GM19455 (cell line): ENCODE data around the gene CERS4.
"Not testable (repeated sequence)": the region's sequence is repeated elsewhere in the genome, so short reads cannot be mapped to it uniquely, and the experiment has no call there.

Experiments
- ATAC-seq: cut with Tn5 transposase; IDR thresholded peaks from one replicate; pipeline ENCODE4 v1.9.1; 2021; ENCODE audit not compliant: unreplicated experiment

The CERS4 gene

DNA sequence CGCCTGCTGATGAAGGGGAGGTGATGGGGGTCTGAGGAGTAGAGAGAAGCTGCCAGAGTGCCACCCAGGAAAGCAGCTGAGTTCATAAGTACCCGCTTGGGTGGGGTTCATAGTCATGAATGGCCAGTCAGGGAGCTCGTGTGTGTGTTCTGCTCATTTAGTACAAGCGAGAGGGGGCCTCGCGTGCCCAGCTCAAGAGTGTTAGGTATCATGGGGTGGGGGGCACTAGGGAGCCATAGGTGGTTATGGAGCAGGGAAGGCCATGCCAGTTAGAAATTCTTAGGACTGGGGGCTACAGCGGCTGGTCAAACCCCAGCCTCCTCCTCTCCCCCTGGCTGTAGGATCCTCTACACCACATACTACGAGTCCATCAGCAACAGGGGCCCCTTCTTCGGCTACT is 52.2 kb downstream of the CERS4 start:
- ATAC-seq: no peak

DNA sequence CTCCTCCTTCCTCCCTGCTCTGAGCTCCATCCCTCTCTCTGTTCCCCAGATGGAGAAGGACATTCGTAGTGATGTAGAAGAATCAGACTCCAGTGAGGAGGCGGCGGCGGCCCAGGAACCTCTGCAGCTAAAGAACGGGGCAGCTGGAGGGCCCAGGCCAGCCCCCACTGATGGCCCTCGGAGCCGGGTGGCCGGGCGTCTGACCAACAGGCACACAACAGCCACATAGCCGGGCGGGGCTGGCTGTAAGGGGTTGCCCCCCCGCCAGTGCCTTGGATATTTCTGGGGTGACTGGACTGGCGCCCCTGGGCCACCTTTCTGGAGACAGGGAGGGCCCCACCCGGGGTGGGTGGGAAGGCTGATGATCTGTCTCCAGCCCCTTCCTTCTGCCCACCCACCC is 52.7 kb downstream of the CERS4 start:
- no peak for ATAC-seq

DNA sequence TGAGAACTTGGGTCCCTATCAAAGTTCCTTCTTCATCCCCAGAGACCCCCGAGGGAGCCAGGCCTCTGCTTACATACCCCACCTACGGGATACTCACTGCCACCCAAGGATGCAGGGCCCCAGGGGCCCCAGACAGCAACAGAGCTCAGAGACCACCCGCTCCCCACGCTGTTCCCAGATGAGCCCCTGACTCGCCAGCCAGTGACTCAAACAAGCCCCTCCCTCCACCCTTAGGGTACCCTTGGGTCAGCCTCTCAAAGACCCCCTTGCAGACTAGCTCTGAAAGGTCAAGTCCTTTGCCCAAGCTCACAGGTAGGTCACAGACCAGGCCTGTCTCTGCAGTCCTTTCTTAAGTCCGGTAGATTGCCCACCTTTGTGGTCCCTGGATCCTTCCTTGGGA is 53.3 kb downstream of the CERS4 start:
- ATAC-seq: no peak

DNA sequence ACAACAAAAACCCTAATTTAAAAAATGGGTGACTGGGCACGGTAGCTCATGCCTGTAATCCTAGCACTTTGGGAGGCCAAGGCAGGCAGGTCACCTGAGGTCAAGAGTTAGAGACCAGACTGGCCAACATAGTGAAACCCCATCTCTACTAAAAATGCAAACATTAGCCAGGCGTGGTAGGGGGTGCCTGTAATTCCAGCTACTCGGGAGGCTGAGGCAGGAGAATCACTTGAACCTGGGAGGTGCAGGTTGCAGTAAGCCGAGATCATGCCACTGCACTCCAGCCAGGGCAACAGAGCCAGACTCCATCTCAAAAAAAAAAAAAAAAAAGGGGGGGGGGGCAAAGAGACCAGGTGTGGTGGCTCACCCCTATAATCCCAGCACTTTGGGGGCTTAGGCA is 55.1 kb downstream of the CERS4 start:
- ATAC-seq: not testable (repeated sequence)

DNA sequence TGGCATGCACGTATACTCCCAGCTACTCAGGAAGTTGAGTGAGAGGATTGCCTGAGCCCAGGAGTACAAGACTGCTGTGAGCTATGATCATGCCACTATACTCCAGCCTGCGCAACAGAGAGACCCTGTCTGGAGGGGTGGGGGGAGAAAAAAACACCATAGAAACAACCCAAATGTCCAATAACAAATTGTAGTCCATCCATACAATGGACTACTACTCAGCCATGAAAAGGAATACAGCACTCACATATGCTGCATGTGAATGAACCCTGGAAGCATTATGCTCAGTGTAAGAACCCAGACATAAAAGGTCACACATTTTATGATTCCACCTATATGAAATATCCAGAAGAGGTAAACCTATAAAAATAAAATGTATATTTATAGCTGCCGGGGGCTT is 56.7 kb downstream of the CERS4 start:
- no peak for ATAC-seq

DNA sequence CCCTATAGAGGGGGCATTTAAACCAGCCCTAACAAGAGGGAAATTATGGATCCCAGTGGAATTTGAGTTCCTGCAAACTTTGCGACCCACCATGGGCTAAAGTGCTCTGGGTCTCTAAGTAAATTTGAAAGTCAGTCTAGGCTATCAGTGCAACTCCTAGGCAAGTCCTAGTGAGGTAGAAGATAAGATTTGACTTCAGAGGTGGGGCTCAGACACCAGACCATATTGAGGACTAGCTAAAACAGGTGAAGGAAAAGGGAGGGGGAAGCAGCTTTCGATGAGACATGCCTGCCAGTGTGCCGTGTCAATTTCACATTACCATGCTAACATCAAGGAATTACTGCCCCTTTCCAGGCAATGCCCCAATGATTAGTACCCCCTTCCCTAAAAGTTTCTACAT is 60.6 kb downstream of the CERS4 start:
- no peak for ATAC-seq

DNA sequence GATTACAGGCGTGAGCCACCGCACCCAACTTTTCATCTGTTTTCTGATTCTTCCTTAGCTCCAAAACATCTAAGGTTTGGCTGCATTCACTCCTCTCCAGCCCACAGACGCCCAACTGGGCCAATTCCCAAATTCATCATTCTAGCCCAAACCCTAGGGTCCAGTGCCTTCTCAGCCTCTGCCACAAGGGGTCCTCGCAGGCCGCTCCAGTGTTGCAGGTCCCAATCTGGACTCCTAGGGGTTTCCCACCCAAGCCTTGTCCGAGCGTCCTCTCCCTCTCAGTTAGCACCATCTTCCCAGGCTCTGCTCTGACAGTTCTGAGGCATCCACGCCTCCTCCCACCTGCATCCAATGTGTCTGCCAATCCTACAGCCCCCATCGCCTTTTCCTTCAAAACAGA is 67.3 kb downstream of the CERS4 start:
- ATAC-seq: not testable (repeated sequence)

DNA sequence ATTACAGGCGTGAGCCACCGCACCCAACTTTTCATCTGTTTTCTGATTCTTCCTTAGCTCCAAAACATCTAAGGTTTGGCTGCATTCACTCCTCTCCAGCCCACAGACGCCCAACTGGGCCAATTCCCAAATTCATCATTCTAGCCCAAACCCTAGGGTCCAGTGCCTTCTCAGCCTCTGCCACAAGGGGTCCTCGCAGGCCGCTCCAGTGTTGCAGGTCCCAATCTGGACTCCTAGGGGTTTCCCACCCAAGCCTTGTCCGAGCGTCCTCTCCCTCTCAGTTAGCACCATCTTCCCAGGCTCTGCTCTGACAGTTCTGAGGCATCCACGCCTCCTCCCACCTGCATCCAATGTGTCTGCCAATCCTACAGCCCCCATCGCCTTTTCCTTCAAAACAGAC is 82.2 kb downstream of the CERS4 start:
- not testable (repeated sequence) for ATAC-seq

DNA sequence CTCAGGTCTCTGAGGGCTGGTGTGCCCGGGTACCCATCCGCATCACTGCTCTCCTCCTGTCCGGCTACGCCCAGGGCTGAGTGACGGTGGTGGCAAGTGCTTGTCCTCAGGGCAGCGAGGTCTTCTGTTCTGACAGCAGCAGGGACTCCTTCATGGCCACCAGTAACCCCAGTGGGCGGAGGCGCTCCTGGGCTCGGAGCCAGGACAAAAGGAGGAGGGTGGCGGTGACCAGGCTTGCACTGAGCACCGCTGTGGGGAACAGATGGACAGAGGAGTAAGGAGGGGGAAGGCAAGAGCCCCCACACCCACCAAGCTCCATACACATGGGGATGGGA is 93.2 kb downstream of the CERS4 start:
- no peak for ATAC-seq

DNA sequence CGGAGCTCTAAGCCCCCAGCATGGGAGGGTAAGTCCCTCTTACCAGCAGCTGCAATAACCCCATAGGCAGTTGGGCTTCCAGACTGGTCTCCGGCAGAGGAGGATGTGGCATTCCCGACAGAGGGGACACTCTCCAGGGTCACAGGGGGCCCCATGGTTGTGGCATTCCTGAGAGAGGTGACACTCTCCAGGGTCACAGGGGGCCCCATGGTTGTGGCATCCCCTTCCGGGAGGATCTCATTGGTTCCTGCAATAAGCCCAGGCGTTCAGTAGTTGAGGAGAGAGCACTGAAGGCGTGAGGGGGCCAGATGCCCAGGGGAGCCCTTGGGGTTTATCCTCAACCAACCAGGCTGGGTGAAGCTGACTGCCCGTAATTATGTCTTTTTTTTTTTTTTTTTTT is 93.6 kb downstream of the CERS4 start:
- no peak for ATAC-seq

DNA sequence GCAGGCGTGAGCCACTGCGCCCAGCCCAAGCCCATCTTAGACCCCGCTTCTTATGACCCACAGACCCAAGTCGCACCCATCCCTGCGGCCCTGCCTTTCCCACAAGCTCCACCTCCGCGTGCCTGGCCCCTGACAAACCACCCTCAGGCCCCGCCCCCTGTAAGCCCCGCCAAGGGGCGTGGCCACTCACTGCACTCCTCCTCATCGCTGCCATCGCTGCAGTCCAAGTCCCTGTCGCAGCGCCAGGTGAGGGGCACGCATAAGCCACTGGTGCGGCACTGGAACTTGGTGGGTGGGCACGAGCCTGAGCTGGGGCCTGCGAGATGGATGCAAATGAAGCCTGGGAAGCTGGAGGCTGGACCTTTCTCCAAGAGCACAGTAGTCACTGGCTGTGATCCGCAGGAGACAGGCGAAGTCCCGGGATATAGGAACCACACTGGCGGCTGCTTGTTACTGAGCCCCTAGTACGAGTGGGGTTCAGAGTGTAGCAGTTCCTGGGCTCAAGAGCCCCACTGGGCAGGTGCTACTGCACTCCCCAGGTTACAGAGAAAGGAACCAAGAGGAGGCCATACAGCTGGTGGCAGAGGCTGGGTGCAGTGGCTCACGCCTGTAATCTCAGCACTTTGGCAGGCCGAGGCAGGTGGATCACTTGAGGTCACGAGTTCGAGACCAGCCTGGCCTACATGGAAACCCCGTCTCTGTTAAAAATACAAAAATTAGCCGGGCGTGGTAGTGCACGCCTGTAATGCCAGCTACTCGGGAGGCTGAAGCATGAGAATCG is 95.9 kb downstream of the CERS4 start:
- no peak for ATAC-seq

DNA sequence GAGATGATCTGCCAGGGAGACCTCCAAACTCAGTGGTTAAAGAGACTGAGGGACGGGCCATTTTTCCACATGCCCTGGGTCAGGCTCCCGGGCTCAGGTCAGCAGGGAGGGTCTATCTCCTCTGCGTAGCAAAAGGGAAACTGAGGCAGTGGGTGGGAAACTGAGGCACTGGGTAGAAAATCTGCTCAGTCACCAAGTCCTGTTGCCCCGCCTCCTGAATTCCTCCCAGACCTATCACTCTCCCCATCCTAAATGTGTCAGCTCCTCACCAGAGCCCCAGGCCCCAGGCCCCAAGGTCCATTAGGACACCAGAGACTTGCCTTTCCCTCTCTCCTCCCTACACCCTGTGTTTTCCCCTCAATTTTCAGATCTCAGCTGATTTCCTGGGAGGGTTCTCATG is 96.6 kb downstream of the CERS4 start:
- ATAC-seq: no peak

DNA sequence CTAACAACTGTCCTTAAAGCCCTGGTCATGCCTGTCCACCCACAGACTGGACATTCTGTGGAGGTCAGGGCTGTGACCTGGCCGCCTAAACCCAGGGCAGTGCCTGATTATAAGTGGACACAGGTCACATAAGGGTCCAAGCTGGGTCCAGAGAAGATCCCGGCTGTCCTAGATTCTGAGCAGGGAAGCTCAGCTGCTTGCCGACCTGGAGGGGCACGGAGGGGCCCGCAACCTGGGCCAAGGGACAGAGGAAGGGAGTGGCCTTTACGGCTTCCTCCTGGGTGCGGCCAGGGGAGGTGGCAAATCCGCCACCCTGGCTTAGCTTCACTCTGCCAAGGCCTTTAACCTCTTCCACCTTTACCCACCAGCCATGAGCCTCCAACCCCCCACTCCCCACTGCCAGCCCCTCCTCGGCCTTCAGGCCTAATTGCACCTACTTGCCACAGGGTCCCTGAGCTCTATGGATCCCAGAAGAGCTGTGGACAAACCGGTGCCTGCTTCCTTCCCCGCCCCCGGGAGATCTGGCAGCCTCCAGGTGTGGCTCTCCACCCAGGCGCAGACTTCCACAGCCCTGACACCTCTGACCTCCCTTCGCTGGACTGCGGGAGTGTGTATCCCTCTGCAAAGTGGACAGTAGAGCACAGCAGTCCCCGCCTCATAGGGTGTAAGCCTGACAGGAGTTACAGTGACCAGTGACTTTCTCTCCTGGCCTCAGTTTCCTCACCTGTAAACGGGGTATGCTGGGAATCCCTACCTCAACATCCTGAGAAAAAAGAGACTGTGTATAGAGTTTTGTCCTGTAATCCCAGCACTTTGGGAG is 97.3 kb downstream of the CERS4 start:
- ATAC-seq: no peak

DNA sequence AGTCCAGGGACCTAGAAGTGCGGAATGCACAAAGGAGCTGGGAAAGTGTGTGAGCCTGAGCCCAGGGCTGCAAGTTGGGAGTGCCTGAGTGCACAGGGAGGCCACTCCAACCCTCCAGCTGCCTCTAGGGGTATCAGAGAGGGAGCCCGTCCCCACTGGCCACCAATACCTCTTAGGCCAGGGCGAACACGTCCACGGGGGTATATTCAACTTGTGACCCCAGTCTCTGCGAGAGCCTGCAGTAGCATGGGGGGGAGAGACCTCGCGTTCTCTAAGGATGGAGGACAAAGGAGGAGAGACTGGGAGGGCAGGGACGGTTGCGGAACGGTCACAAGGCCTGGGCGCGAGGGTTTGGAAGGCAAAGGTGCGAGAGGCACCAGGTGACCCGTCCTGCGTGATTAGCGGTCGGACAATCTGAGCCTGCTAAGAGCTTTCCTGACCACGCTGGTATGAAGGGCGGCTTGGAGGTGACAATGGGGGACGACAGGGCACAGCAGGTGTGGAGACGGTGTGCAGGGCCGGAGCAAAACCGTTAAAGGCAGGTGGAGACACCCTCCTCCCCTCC is 98.3 kb downstream of the CERS4 start:
- ATAC-seq: peak; percentile 13

DNA sequence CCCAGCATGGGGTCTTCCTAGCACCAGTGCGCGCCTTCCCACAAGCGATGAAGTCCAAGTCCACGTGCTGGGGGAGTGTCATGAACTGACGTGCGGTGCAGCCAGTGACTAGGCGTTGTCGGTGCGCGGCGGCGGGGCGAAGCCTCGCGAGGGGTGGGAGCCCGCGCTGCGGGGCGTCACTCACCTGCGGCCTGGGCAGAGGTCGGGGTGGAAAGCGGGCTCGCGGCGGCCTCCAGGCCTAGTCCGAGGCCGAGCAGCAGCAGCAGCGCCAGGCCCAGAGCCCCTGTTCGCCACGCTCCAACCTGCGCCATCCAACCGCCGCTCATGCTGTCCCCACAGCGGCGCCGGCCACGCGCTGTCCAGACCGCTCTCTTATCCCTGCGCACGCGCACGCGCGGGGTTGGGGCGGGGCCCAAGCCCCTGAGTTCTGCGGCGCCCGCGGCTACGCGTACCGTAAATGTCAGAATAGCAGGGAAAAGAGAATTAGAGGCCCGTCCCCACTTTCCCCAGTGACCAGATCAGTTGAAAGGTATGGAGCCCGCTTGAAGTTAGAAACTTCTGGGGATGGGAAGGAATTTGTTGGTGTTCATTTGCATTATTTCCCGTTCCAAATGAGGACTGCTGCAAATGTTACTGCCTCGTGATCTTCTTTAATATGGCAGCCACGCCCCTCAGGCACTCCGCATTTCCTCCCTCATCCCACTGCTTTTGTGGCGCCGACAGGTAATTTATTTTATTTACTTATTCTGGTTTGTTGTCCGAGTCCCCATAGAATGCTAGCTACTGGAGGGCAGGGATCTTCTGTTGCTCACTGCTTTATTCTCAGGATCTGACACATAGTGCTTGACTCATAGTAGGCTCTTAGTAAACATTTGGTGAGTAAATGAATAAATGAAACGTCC is 99.0 kb downstream of the CERS4 start, which contains the start of gene CD320:
Gene CD320, minus strand, starts transcription at position 394 of the 902 bp plus-strand sequence. Its CDS starts 68 bp downstream, at position 326.
- peak; percentile 83 for ATAC-seq

DNA sequence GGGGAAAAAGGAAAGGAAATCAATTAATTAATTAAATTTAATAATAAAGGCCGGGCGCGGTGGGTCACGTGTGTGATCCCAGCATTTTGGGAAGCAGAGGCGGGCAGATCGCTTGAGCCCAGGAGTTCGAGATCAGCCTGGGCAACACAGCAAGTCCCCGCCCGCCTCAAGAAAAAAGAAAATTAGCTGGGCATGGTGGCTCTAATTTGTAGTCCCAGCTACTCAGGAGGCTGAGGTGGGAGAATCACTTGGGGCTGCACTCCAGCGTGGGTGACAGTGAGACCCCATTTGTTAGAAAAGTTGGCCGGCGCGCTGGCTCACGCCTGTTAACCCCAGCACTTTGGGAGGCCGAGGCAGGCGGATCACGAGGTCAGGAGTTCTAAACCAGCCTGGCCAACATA is 99.7 kb downstream of the CERS4 start:
- ATAC-seq: no peak

DNA sequence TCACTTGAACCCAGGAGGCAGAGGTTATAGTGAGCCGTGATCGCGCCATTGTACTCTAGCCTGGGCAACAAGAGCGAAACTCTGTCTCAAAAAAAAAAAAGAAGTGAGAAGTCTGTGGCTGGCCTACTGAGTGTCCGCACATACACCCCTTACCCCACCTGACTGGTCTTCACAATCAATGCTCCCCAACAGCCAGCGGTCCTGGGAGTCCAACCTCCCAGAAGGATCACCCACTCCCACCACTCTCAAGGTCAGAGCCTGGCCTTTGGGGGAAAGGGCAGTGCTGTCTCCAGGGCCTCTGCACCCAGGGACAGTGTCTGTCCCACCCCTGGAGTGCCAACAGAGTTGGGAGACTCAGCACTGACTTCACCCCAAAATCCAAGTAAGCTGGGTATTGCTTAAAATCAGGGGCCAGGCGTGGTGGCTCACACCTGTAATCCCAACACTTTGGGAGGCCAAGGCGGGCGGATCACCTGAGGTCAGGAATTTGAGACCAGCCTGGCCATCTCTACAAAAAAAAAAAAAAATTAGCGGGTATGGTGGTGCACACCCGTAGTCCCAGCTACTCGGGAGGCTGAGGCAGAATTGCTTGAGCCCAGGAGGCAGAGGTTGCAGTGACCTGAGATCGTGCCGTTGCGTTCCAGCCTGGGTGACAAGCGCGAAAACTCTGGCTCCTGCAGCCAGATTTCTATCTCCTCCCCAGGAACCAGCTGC is 101.3 kb downstream of the CERS4 start:
- ATAC-seq: no peak

DNA sequence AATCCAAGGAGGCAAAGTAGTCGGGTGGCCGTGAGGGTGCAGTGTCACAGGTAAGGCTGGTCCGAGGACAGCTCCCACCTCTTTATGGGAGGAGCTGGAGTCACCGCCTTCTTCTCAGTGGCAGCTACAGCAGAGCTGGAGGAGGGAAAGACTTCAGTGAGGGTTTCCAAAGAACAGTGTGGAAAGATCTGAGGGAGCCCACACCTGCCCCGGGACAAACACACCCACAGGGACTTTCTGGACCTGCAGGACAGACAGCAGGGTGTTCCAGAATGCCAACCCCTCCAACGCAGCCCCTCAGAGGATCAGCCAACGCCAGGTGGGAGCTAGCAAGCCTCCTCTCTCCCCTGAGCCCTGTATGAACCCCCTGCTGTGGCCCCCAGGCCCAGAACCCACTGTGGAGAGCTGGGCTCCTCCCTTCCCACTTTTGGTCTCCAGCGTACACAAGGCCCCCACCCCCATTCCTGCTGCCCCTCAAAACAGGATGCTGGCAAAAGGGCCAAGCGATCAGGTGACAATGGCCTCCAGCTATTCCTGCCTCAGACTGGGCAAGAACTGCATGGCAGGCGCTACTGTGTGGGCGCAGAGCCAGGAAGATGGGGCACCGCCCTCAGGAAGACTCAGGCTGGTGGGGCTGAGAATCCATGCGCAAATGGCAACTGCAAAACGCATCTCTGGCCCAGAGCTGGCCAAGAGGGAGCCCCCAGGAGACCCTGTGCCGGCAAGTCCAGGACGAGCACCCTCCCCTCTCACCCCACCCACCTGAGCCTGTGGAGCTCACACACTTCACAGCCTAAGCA is 102.5 kb downstream of the CERS4 start:
- no peak for ATAC-seq
